ENCODE results near the gene GFI1B.

Gene GFI1B

GRCh38 chr9:132943651-132944293, 34.7 kb upstream of the GFI1B start:
- Histone ChIP-seq H3K9ac (ENCODE audit: low read depth, low read length, poor library complexity, severe bottlenecking) (peak overlapping the region; percentile 88), H3K79me2 (ENCODE audit: insufficient read depth, low read length) (peaks cover 56% of the 10 kb centered on the region), H3K4me1 (ENCODE audit: insufficient read depth, low read length, poor library complexity, severe bottlenecking) (peaks cover 26% of the 10 kb centered on the region), H3K9me3 (ENCODE audit: insufficient read depth, low read depth, low read length) (no peaks in the 10 kb centered on the region), H3K4me2 (ENCODE audit: low read depth, low read length, poor library complexity, severe bottlenecking) (peak overlapping the region; percentile 85), H4K20me1 (ENCODE audit: insufficient read depth, low read length, poor library complexity, severe bottlenecking) (peaks cover 8% of the 10 kb centered on the region), H2AFZ (ENCODE audit: low read length) (peak overlapping the region; percentile 90), H3K36me3 (ENCODE audit: insufficient read depth, low read length) (no peaks in the 10 kb centered on the region), H3K27me3 (ENCODE audit: insufficient read depth, low read length, poor library complexity, severe bottlenecking) (no peaks in the 10 kb centered on the region), H3F3A (ENCODE audit: low read depth) (no peaks in the 10 kb centered on the region), H3K4me3 (ENCODE audit: low read length, poor library complexity, severe bottlenecking) (peak overlapping the region; percentile 97), H3K9me2 (replicated peaks; ENCODE audit: low read depth, low read length) (no peaks in the 10 kb centered on the region)
- TF ChIP-seq EZH2phosphoT487 (IDR thresholded peaks at IDR 0.05; ENCODE audit: borderline replicate concordance) (no peak), CTCF (conservative IDR thresholded peaks at IDR 0.05; ENCODE audit: low read length) (no peak)

GRCh38 chr9:132944294-132945185, 34.0 kb upstream of the GFI1B start, which contains the start of gene TSC1:
Gene TSC1, minus strand, starts transcription at chr9:132944616. Its CDS starts 15,744 bp downstream, at chr9:132928872.
- H4K20me1 ChIP-seq (ENCODE audit: insufficient read depth, low read length, poor library complexity, severe bottlenecking): peaks cover 8% of the 10 kb centered on the region
- H3K36me3 ChIP-seq (ENCODE audit: insufficient read depth, low read length): no peaks in the 10 kb centered on the region
- no peaks in the 10 kb centered on the region for H3K9me3 ChIP-seq (ENCODE audit: insufficient read depth, low read depth, low read length)
- H3K9ac ChIP-seq (ENCODE audit: low read depth, low read length, poor library complexity, severe bottlenecking): peak within 1 kb of the TSS; percentile 88
- no peaks in the 10 kb centered on the region for H3K27me3 ChIP-seq (ENCODE audit: insufficient read depth, low read length, poor library complexity, severe bottlenecking)
- H3K4me1 ChIP-seq (ENCODE audit: insufficient read depth, low read length, poor library complexity, severe bottlenecking): peaks cover 26% of the 10 kb centered on the region
- H3K9me2 ChIP-seq (replicated peaks; ENCODE audit: low read depth, low read length): no peaks in the 10 kb centered on the region
- peak within 1 kb of the TSS; percentile 97 for H3K4me3 ChIP-seq (ENCODE audit: low read length, poor library complexity, severe bottlenecking)
- H3K79me2 ChIP-seq (ENCODE audit: insufficient read depth, low read length): peaks cover 49% of the 10 kb centered on the region
- H2AFZ ChIP-seq (ENCODE audit: low read length): peak within 1 kb of the TSS; percentile 90
- H3K4me2 ChIP-seq (ENCODE audit: low read depth, low read length, poor library complexity, severe bottlenecking): peak within 1 kb of the TSS; percentile 85
- TF ChIP-seq CTCF (conservative IDR thresholded peaks at IDR 0.05; ENCODE audit: low read length) (no peak), EZH2phosphoT487 (IDR thresholded peaks at IDR 0.05; ENCODE audit: borderline replicate concordance) (no peak)
- no peaks in the 10 kb centered on the region for H3F3A ChIP-seq (ENCODE audit: low read depth)

GRCh38 chr9:132945186-132946130, 33.0 kb upstream of the GFI1B start:
- no peak for TF ChIP-seq EZH2phosphoT487 (IDR thresholded peaks at IDR 0.05; ENCODE audit: borderline replicate concordance)
- no peak for TF ChIP-seq CTCF (conservative IDR thresholded peaks at IDR 0.05; ENCODE audit: low read length)
- Histone ChIP-seq H2AFZ (ENCODE audit: low read length) (peak overlapping the region; percentile 81), H3K79me2 (ENCODE audit: insufficient read depth, low read length) (peaks cover 39% of the 10 kb centered on the region), H3K9me3 (ENCODE audit: insufficient read depth, low read depth, low read length) (no peaks in the 10 kb centered on the region), H3K9me2 (replicated peaks; ENCODE audit: low read depth, low read length) (no peaks in the 10 kb centered on the region), H3F3A (ENCODE audit: low read depth) (no peaks in the 10 kb centered on the region), H3K4me1 (ENCODE audit: insufficient read depth, low read length, poor library complexity, severe bottlenecking) (peaks cover 26% of the 10 kb centered on the region), H3K9ac (ENCODE audit: low read depth, low read length, poor library complexity, severe bottlenecking) (peak overlapping the region; percentile 88), H3K27me3 (ENCODE audit: insufficient read depth, low read length, poor library complexity, severe bottlenecking) (no peaks in the 10 kb centered on the region), H3K4me3 (ENCODE audit: low read length, poor library complexity, severe bottlenecking) (peak overlapping the region; percentile 97), H3K36me3 (ENCODE audit: insufficient read depth, low read length) (no peaks in the 10 kb centered on the region), H3K4me2 (ENCODE audit: low read depth, low read length, poor library complexity, severe bottlenecking) (peak overlapping the region; percentile 73), H4K20me1 (ENCODE audit: insufficient read depth, low read length, poor library complexity, severe bottlenecking) (peaks cover 8% of the 10 kb centered on the region)

Data from Loucy (cell line).